Measurements from ENCODE around the gene FMO2. TPM values are rescaled to one million over a fixed set of nuclear protein-coding genes. Genes with fewer than 3 reads are reported as not detected.

FMO2 gene
- total RNA-seq, 4 donors from 2014 or later = 3.8 to 23.1 (median 6.9) TPM

GRCh38 chr1:171256940-171257606, 72.0 kb downstream of the FMO2 start:
- DNase-seq (ENCODE audit: low spot score in 2 of 2) = peak; percentile 87 to 88
- H3K27me3 ChIP-seq = peaks cover 5% of the 10 kb centered on the region
- no peak overlapping the region for H3K4me3 ChIP-seq
- WGBS = 14% methylated on average over 5 of the region's 8 CpGs
- peak overlapping the region; percentile 16 for H3K27ac ChIP-seq
- H3K4me1 ChIP-seq = peaks cover 33% of the 10 kb centered on the region
- no peak for TF ChIP-seq CTCF (IDR thresholded peaks at IDR 0.05)
- no peak for TF ChIP-seq EP300 (IDR thresholded peaks at IDR 0.05)
- no peak for TF ChIP-seq POLR2A (IDR thresholded peaks at IDR 0.05)
- TF ChIP-seq POLR2AphosphoS5 (IDR thresholded peaks at IDR 0.05) = peak in 2 of 3 donors; percentile 17 to 42
- H3K36me3 ChIP-seq = no peaks in the 10 kb centered on the region
- H3K9me3 ChIP-seq = no peaks in the 10 kb centered on the region

- H3K36me3 ChIP-seq = no peaks in the 10 kb centered on the region
- peak overlapping the region; percentile 16 for H3K27ac ChIP-seq
- TF ChIP-seq POLR2AphosphoS5 (IDR thresholded peaks at IDR 0.05) = no peak
- TF ChIP-seq POLR2A (IDR thresholded peaks at IDR 0.05) = no peak
- TF ChIP-seq CTCF (IDR thresholded peaks at IDR 0.05) = no peak
- TF ChIP-seq EP300 (IDR thresholded peaks at IDR 0.05) = no peak
- WGBS = 28% methylated on average over 5 of the region's 5 CpGs
- no peak overlapping the region for H3K4me3 ChIP-seq
- no peaks in the 10 kb centered on the region for H3K27me3 ChIP-seq
- no peaks in the 10 kb centered on the region for H3K9me3 ChIP-seq
- H3K4me1 ChIP-seq = peaks cover 29% of the 10 kb centered on the region
- no peak for DNase-seq (ENCODE audit: low spot score in 2 of 2)
Observed at GRCh38 chr1:171257607-171258076, 72.5 kb downstream of the FMO2 start.

- no peak overlapping the region for H3K4me3 ChIP-seq
- H3K27ac ChIP-seq = peak overlapping the region; percentile 32
- 50% methylated on average over 3 of the region's 3 CpGs for WGBS
- H3K9me3 ChIP-seq = no peaks in the 10 kb centered on the region
- no peak for TF ChIP-seq EP300 (IDR thresholded peaks at IDR 0.05)
- no peak for TF ChIP-seq POLR2AphosphoS5 (IDR thresholded peaks at IDR 0.05)
- TF ChIP-seq CTCF (IDR thresholded peaks at IDR 0.05) = no peak
- no peak for TF ChIP-seq POLR2A (IDR thresholded peaks at IDR 0.05)
- H3K4me1 ChIP-seq = peaks cover 34% of the 10 kb centered on the region
- H3K36me3 ChIP-seq = no peaks in the 10 kb centered on the region
- no peak for DNase-seq (ENCODE audit: low spot score in 2 of 2)
- no peaks in the 10 kb centered on the region for H3K27me3 ChIP-seq
Observed at GRCh38 chr1:171258429-171258828, 73.3 kb downstream of the FMO2 start.

- Histone ChIP-seq H3K36me3 (no peaks in the 10 kb centered on the region), H3K4me3 (no peak overlapping the region), H3K9me3 (no peaks in the 10 kb centered on the region), H3K4me1 (peaks cover 35% of the 10 kb centered on the region), H3K27me3 (no peaks in the 10 kb centered on the region), H3K27ac (peak overlapping the region; percentile 32)
- TF ChIP-seq EP300 (IDR thresholded peaks at IDR 0.05) = no peak
- TF ChIP-seq POLR2A (IDR thresholded peaks at IDR 0.05) = no peak
- 44% methylated on average over 2 of the region's 2 CpGs for WGBS
- no peak for DNase-seq (ENCODE audit: low spot score in 2 of 2)
Observed at GRCh38 chr1:171258943-171259342, 73.8 kb downstream of the FMO2 start.

Other genes starting within 250 kb of the FMO2 start
- not detected for gene MROH9, start 249.8 kb upstream of the FMO2 start, total RNA-seq
- gene FMO3, start 94.4 kb upstream of the FMO2 start, total RNA-seq = 1 to 10 TPM in 2 of 4 donors, under 1 TPM in 2; 0.36 to 3.8 (median 1.7) TPM
- gene FMO1, start 63.2 kb downstream of the FMO2 start, total RNA-seq = 10 to 100 TPM in 3 of 4 donors, 1 to 10 TPM in 1; 3.1 to 15.5 (median 14.4) TPM
- 1 to 10 TPM; 1.5 to 6.6 (median 2.7) TPM for gene FMO4, start 128.9 kb downstream of the FMO2 start, total RNA-seq